ENCODE measurements around the gene PHIP.
A peak's percentile ranks its signal among the peaks of the same experiment; 100 is the strongest.
"Not testable (repeated sequence)": the region's sequence is repeated elsewhere in the genome, so short reads cannot be mapped to it uniquely, and the experiment has no call there.

Gene PHIP

GRCh38 chr6:78910010-78910409, 168.0 kb downstream of the PHIP start:
- Histone ChIP-seq H3K4me1 (ENCODE audit: control insufficient read depth, insufficient read depth, low read length) (peaks cover 5% of the 10 kb centered on the region), H3K4me3 (ENCODE audit: low read length) (peak overlapping the region; percentile 14), H3K9ac (ENCODE audit: low read length) (no peak overlapping the region), H3K9me3 (ENCODE audit: control insufficient read depth, low read length) (no peaks in the 10 kb centered on the region), H3K36me3 (ENCODE audit: control insufficient read depth, insufficient read depth, low read length) (no peaks in the 10 kb centered on the region), H3K27me3 (ENCODE audit: control insufficient read depth, insufficient read depth, low read length) (peaks cover 11% of the 10 kb centered on the region)

GRCh38 chr6:78909391-78909790, 168.7 kb downstream of the PHIP start:
- Histone ChIP-seq H3K9me3 (ENCODE audit: control insufficient read depth, low read length) (no peaks in the 10 kb centered on the region), H3K9ac (ENCODE audit: low read length) (no peak overlapping the region), H3K4me1 (ENCODE audit: control insufficient read depth, insufficient read depth, low read length) (peaks cover 5% of the 10 kb centered on the region), H3K4me3 (ENCODE audit: low read length) (no peak overlapping the region), H3K27me3 (ENCODE audit: control insufficient read depth, insufficient read depth, low read length) (peaks cover 11% of the 10 kb centered on the region), H3K36me3 (ENCODE audit: control insufficient read depth, insufficient read depth, low read length) (no peaks in the 10 kb centered on the region)

GRCh38 chr6:78908621-78909020, 169.4 kb downstream of the PHIP start:
- Histone ChIP-seq H3K4me1 (ENCODE audit: control insufficient read depth, insufficient read depth, low read length) (peaks cover 5% of the 10 kb centered on the region), H3K9me3 (ENCODE audit: control insufficient read depth, low read length) (no peaks in the 10 kb centered on the region), H3K36me3 (ENCODE audit: control insufficient read depth, insufficient read depth, low read length) (no peaks in the 10 kb centered on the region), H3K4me3 (ENCODE audit: low read length) (no peak overlapping the region), H3K27me3 (ENCODE audit: control insufficient read depth, insufficient read depth, low read length) (peaks cover 11% of the 10 kb centered on the region), H3K9ac (ENCODE audit: low read length) (no peak overlapping the region)

- H3K9me3 ChIP-seq (ENCODE audit: control insufficient read depth, low read length) = no peaks in the 10 kb centered on the region
- H3K4me3 ChIP-seq (ENCODE audit: low read length) = no peak overlapping the region
- no peaks in the 10 kb centered on the region for H3K4me1 ChIP-seq (ENCODE audit: control insufficient read depth, insufficient read depth, low read length)
- H3K36me3 ChIP-seq (ENCODE audit: control insufficient read depth, insufficient read depth, low read length) = no peaks in the 10 kb centered on the region
- H3K27me3 ChIP-seq (ENCODE audit: control insufficient read depth, insufficient read depth, low read length) = no peaks in the 10 kb centered on the region
- no peak overlapping the region for H3K9ac ChIP-seq (ENCODE audit: low read length)
These were observed 181.8 kb downstream of the PHIP start for GRCh38 chr6:78896227-78896626.

DNA sequence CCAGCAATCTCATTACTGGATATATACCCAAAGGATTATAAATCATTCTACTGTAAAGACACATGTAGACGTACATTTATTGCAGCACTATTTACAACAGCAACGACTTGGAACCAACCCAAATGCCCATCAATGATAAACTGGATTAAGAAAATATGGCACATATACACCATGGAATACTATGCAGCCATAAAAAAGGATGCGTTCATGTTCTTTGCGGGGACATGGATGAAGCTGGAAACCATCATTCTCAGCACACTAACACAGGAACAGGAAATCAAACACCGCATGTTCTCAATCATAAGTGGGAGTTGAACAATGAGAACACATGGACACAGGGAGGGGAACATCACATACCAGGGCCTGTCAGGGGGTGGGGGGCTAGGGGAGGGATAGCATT, 188.2 kb downstream of the PHIP start:
- not testable (repeated sequence) for H3K9ac ChIP-seq (ENCODE audit: low read length); H3K9me3 ChIP-seq (ENCODE audit: control insufficient read depth, low read length); H3K27me3 ChIP-seq (ENCODE audit: control insufficient read depth, insufficient read depth, low read length); H3K4me1 ChIP-seq (ENCODE audit: control insufficient read depth, insufficient read depth, low read length); H3K36me3 ChIP-seq (ENCODE audit: control insufficient read depth, insufficient read depth, low read length); H3K4me3 ChIP-seq (ENCODE audit: low read length)
